ENCODE results near the gene ATP2C2.

Gene ATP2C2

DNA sequence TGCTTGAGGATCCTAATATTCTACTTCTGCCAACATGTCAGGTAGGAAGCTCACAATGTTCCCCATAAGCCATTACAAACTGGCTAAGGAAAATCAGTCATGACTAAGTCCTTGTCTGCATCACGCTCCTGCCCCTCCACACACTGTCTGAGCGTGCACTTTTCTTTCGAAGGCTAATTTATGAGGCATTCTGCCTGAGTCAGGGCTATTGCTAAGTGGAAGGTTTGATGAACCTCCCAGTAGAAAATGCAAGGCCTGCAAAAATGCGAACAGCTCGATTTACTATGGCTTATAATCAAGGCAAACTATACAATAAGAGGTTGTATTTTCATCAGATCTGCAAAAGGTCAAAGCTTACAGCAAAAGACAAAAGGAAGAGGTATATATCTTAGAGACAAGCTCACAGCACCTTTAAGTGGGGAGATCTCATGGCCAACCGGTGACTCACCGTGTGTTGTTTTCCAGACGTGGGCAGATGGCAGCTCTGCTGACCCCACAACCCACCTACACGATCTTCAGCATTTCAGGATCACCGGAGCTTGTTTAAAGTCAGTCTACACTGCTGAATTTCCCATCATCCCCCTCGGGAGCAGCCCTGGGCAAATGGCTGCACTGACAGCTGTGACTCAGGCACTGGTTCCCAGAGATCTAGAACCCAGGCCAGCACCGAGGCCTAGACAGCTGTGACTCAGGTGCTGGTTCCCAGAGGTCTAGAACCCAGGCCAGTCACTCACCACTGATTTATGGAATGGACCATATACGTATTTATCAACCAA is 110.0 kb downstream of the ATP2C2 start:
- DNase-seq: no peak

DNA sequence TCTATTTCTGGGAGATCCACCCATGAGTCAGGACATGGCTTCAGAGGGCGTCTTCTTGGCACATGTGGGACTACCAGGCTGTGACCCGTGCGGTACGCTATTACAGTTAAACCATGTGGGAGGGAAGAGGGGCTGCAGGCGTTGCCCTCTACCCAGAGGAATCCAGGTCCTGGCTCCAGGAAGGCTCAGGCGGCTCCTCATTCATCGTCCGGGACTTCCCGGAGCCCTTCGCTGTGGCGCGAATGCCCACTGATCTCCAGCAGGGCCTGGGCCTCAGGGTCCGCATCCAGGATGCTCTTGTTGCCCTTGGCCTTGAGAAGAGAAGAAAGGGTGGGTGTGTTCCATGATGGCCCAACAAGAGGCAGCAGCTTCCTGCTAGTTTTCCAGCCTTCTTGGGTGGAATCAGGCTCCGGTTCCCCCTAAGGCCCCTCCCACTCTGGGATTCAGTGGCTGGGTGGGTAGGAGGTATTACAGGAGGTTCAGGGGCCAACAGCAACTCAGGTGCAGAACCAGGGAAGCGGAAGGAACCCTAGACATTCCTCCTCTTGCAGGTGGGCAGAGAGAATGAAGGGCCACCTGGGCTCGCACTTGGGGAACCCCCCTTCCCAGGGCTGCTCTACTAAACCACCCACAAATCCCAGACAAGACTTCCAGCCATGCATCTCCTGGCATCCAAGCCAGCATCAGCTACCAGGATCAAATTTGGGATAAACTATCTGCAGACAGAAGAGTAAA is 111.5 kb downstream of the ATP2C2 start:
- DNase-seq: no peak

GRCh38 chr16:84481051-84481735 is 112.9 kb downstream of the ATP2C2 start:
- no peak for DNase-seq

GRCh38 chr16:84482001-84482891 is 113.9 kb downstream of the ATP2C2 start:
- DNase-seq: no peak

GRCh38 chr16:84482951-84483881 is 114.9 kb downstream of the ATP2C2 start:
- no peak for DNase-seq

DNA sequence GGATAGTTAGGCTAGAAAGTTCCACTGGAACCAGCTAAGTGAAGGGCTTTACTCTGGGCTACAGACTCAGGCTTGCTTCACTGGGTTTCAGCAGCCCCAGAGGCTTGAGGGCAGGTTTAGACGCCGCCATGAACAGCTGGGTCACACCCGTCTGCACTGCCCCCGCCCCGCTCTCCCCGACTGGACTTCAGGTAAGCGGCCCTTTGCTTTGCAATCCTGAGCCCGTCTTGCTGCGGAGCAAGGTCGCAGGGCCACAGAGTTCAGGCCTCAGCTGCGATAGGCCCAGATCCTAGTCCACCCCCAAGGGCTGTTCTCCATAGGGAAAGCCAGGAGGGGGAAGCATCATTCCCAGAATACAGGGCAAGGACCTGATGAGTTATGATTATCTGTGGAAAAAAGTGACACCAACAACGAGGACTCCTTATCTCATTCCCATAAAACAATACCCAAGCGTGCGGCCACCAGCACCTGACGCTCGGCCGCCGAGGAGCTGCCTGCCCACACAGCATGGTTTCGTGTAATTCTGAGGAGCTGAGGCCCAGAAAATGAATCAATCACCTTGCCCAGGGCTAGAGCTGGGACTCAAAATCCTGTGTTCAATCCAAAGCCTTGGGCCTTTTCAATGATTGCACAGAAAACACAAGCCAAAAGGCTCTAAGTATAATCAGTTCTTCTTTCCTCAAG is 115.7 kb downstream of the ATP2C2 start:
- DNase-seq: no peak

DNA sequence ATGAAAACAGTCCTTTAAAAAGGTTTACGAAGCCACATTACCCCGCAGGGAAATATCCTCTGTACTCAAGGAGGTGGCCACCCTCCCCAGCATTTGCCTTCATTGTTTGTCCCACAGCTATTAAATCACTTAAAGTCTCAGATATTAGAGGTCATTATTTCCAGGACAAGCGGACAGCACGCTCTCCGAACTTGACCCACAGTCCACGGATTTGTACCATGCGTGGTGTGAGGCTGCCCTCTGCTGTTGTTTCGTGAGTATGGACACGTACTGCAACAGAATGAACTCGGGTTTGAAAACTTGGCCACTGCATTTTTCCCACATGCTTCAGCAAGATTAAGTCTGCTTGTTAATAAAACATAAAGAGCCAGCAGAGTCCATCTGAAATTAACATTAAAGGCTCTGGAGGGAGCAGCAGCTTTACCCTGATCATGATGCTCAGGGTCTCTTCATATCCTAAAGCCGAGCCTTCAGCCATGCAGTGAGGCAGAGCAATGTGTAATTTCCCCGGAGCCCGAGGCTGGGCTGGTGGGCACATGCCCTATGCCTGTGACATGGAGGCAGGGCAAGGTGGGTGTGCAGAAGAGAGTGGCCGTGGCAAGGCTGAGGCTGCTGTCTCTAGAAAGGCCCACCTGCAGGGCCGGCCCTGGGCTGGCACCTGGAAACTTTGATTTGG is 116.4 kb downstream of the ATP2C2 start:
- DNase-seq: no peak

- DNase-seq: no peak
Observed at GRCh38 chr16:84485255-84486010, 117.1 kb downstream of the ATP2C2 start.

GRCh38 chr16:84486126-84486525 is 117.8 kb downstream of the ATP2C2 start:
- no peak for DNase-seq

DNA sequence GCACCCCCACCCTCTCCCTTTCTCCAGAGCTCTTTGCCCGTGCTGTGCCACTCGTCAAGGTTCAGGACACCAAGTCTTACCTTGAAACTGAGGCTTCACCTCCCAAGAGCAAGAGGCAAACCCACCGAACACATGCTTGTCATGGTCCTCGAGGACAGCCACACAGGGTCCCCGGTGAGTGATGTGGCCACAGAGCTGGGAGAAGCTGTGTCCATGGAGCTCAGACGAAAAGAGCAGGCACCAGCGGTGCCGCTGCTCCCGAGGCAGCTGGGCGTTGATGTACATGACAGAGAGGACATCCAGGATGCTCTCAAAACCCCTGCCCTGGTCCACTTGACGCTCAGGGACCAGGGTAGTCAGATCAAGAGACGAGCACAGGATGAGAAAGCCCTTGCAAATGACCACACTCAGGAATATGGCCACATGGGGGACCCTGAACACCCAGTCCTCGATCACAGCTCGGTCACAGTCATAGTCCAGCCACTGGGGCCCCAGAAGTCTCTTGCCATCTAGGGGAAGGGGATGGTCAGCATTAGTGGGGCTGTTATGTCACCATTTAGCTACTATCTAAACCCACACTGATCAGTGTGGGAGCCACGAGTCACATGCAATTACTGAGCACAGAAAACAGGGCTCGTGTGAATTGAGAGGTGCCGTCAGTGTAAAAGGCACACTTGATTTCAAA is 118.4 kb downstream of the ATP2C2 start:
- no peak for DNase-seq

GRCh38 chr16:84487358-84487757 is 119.0 kb downstream of the ATP2C2 start:
- DNase-seq: no peak

GRCh38 chr16:84489131-84489530 is 120.8 kb downstream of the ATP2C2 start:
- no peak for DNase-seq

GRCh38 chr16:84495506-84495905 is 127.2 kb downstream of the ATP2C2 start:
- DNase-seq: no peak

DNA sequence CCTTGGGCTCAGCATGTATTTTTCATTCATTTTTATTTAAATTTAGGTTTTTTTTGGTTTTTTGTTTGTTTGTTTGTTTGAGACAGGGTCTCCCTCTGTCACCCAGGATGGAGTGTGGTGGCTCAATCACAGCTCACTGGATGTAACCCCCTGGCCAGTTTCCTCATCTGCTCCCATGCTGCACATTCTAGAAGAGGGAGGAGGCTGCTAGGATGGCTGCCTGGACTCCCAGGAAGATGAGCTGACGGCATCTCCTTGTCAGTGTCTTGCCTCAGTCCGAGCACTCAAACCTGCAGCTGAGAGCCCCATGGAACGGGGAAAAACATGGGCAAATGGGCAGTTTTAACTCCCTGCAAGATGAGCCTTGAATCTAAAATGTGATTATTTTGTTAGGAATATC is 128.7 kb downstream of the ATP2C2 start:
- DNase-seq: no peak

DNA sequence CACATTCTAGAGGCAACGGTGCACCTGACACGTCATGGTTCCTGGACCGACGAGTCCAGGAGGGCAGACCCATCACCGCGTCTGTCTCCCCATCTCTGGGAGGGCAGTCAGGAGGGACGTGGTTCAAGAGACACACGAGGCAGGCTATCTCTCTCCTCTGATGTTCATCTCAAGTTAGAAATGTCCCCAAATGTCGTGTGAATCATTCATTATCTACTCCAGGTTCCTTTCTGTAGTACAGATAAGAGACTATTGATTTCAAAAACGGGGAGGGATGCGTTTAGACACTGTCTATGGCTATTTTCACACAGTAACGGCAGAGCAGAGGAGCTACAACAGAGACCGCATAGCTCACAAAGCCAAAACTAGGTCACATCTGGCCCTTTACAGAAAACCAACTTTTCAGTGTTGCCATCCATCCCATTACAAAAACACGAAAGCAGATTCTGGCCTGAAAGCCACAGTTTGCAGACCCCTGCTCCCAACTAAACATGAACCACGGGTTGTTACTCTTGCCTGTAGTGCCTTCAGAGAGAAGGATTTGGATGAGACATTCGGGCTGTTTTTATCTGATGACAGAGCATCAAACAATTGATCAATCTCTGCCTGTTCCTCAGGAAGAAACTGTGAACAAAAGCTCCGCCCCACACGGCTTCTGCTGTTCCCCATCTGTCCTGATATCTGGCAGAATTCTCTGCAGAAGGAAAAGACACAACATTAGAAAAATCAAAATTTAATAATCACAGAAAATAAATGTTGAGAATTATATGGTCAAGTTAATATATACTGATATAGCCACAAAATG is 129.3 kb downstream of the ATP2C2 start:
- DNase-seq: no peak

GRCh38 chr16:84498223-84498610 is 129.9 kb downstream of the ATP2C2 start:
- no peak for DNase-seq

DNA sequence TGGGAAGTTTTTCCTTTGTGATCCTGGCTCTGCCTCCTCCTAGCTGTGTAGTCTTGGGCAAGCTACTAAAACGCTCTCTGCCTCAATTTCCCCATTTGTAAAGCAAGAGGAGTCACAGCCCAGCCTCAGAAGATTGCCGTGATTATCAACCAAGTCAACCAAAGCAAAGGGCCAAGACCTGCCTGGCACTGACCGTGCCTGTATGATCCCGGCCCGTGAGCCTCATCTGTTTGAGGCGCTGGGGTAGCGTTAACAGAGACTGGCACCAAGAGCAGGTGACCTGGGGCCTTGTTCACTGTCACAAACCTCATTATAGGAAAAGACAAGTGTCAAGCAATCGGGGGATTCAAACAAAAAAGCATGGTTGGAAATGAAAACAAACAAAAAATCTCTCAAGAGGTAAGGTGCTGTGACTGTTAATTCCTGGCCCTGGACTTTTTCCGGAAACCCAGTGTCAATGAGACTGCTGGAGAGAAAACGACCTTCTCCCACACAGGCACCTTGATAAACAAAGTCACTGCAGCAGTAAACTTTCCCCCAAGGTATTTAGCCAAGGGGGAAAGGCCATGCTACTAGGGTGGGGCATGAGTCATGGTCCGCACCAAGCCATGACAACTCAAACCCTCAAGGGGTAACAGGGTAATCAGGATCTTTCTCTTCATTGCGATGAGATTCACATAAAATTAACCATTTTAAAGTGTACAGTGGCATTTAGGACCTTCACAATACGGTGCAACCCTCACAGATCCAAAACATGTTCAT is 130.7 kb downstream of the ATP2C2 start:
- no peak for DNase-seq
